SK-N-SH (cell line): ENCODE data around the gene OAS1. TPM values are rescaled to one million over a fixed set of nuclear protein-coding genes. Genes with fewer than 3 reads are reported as not detected.

Source experiments
- CTCF ChIA-PET: fragments of 300-600, 350-600 bp; formaldehyde crosslinking; extraction: SDS; loops from one replicate; lab custom pipeline; 2021; lab: Yijun Ruan, JAX
- POLR2A ChIA-PET: fragments of 350-600 bp; sonication (Branson Sonifier 250); formaldehyde crosslinking; extraction: SDS; loops from one replicate; lab custom pipeline; 2020; ENCODE audit warnings: antibody characterized with exemption, inconsistent platforms; lab: Yijun Ruan, JAX
- DNase-seq: peaks from one replicate; pipeline ENCODE4 v3.0.0; 2012
- H2AFZ ChIP-seq: fragments of 200-600 bp; sonication (generic); 2 replicates; pipeline ENCODE4 v1.8.1; 2016; ENCODE audit warnings: antibody characterized with exemption, mild to moderate bottlenecking, low read depth
- H3F3A ChIP-seq: fragments of 200-600 bp; sonication (generic); replicated peaks from 2 replicates; pipeline ENCODE3; 2016; ENCODE audit warnings: antibody characterized with exemption, mild to moderate bottlenecking; ENCODE audit not compliant: insufficient read depth
- H3K27ac ChIP-seq, 2 experiments: fragments of 200-500 bp in 1 of 2; fragments of 200-600 bp in 1 of 2; sonication (Bioruptor generic) in 1 of 2; sonication (generic), shearing (Covaris generic) in 1 of 2; 2 replicates each; pipeline versions ENCODE4 v1.5.1 to v1.6.1; 2014 to 2016; ENCODE audit warnings: low read depth in 2 of 2, inconsistent platforms in 1 of 2, low read length in 1 of 2, mild to moderate bottlenecking in 1 of 2, mixed read lengths in 1 of 2
- H3K27me3 ChIP-seq: fragments of 200-600 bp; sonication (generic), shearing (Covaris generic); 2 replicates; pipeline ENCODE4 v1.6.1; 2016; ENCODE audit warnings: mixed run types; ENCODE audit not compliant: insufficient read depth
- H3K36me3 ChIP-seq, 2 experiments: fragments of 200-500 bp in 1 of 2; fragments of 200-600 bp in 1 of 2; sonication (Bioruptor generic) in 1 of 2; sonication (generic) in 1 of 2; replicated peaks in 1 of 2; 2 replicates each; pipeline versions ENCODE3 to v1.5.1; 2014 to 2016; ENCODE audit warnings: low read length in 1 of 2, mild to moderate bottlenecking in 1 of 2; ENCODE audit not compliant: insufficient read depth in 2 of 2, control insufficient read depth in 1 of 2
- H3K4me1 ChIP-seq, 2 experiments: fragments of 200-500 bp in 1 of 2; fragments of 200-600 bp in 1 of 2; sonication (Bioruptor generic) in 1 of 2; sonication (generic), shearing (Covaris generic) in 1 of 2; 2 replicates each; pipeline versions ENCODE4 v1.5.1 to v1.6.1; 2014 to 2016; ENCODE audit warnings: low read depth in 1 of 2, low read length in 1 of 2, mixed run types in 1 of 2; ENCODE audit not compliant: insufficient read depth in 2 of 2, control insufficient read depth in 1 of 2
- H3K4me2 ChIP-seq: fragments of 200-600 bp; sonication (generic), shearing (Covaris generic); 2 replicates; pipeline ENCODE4 v1.6.1; 2017; ENCODE audit warnings: mixed run types
- H3K4me3 ChIP-seq, 2 experiments: fragments of 200-500 bp in 1 of 2; fragments of 200-600 bp in 1 of 2; sonication (Bioruptor generic) in 1 of 2; sonication (generic), shearing (Covaris generic) in 1 of 2; 2 replicates each; pipeline versions ENCODE4 v1.5.1 to v1.8.1; 2014 to 2016; ENCODE audit warnings: low read depth in 2 of 2, inconsistent platforms in 1 of 2, low read length in 1 of 2, mild to moderate bottlenecking in 1 of 2, mixed read lengths in 1 of 2, moderate library complexity in 1 of 2
- H3K79me2 ChIP-seq: fragments of 200-600 bp; sonication (generic); 2 replicates; pipeline ENCODE4 v1.8.1; 2017; ENCODE audit warnings: mild to moderate bottlenecking; ENCODE audit not compliant: insufficient read depth
- H3K9ac ChIP-seq: fragments of 200-600 bp; sonication (generic); 2 replicates; pipeline ENCODE4 v1.6.1; 2017; ENCODE audit warnings: mixed run types
- H3K9me2 ChIP-seq: fragments of 200-600 bp; sonication (generic); 2 replicates; pipeline ENCODE4 v1.6.1; 2017; ENCODE audit warnings: mixed run types
- H3K9me3 ChIP-seq: fragments of 200-600 bp; sonication (generic); 2 replicates; pipeline ENCODE4 v1.6.1; 2017; ENCODE audit warnings: mixed run types, mild to moderate bottlenecking, moderate library complexity
- H4K20me1 ChIP-seq: fragments of 200-600 bp; sonication (generic); 2 replicates; pipeline ENCODE4 v1.6.1; 2017; ENCODE audit warnings: mild to moderate bottlenecking, mixed run types; ENCODE audit not compliant: insufficient read depth
- CHD2 ChIP-seq: fragments of 150-350 bp; IDR thresholded peaks from 2 replicates; pipeline ENCODE4 v1.6.1; 2018; ENCODE audit warnings: low read length; ENCODE audit not compliant: partially characterized antibody
- ELF1 ChIP-seq: IDR thresholded peaks from 2 replicates; pipeline ENCODE4 v1.4.0; 2012
- EP300 ChIP-seq, 2 experiments: IDR thresholded peaks; 2 replicates each; pipeline versions ENCODE4 v1.4.0 to v1.6.1; 2012; ENCODE audit warnings: borderline replicate concordance in 1 of 2, low read depth in 1 of 2, low read length in 1 of 2
- EZH2phosphoT487 ChIP-seq: fragments of 200-600 bp; sonication (generic); IDR thresholded peaks from 2 replicates; pipeline ENCODE4 v1.6.1; 2017; ENCODE audit warnings: low read depth, mixed run types, mild to moderate bottlenecking, antibody characterized with exemption, moderate library complexity, borderline replicate concordance
- FOSL2 ChIP-seq: IDR thresholded peaks from 2 replicates; pipeline ENCODE4 v1.4.0; 2012; ENCODE audit warnings: low read depth, mild to moderate bottlenecking, moderate library complexity, borderline replicate concordance
- FOXJ3 ChIP-seq: sonication (generic); formaldehyde crosslinking; IDR thresholded peaks from 2 replicates; pipeline ENCODE4 v1.5.1; 2020; ENCODE audit warnings: mild to moderate bottlenecking, missing genetic modification reagents
- FOXM1 ChIP-seq: IDR thresholded peaks from 2 replicates; pipeline ENCODE4 v1.4.0; 2012; ENCODE audit warnings: low read depth, mild to moderate bottlenecking
- GATA2 ChIP-seq: sonication (generic); formaldehyde crosslinking; IDR thresholded peaks from 2 replicates; pipeline ENCODE4 v1.5.0; 2020; ENCODE audit warnings: mild to moderate bottlenecking, missing genetic modification reagents
- MXI1 ChIP-seq: IDR thresholded peaks from 2 replicates; pipeline ENCODE4 v1.6.1; 2012; ENCODE audit warnings: mild to moderate bottlenecking, low read depth, low read length, improper control_type of control experiment
- NFIC ChIP-seq: IDR thresholded peaks from 2 replicates; pipeline ENCODE4 v1.4.0; 2012; ENCODE audit warnings: borderline replicate concordance
- NRF1 ChIP-seq: IDR thresholded peaks from 2 replicates; pipeline ENCODE4 v1.6.1; 2012; ENCODE audit warnings: low read depth, mild to moderate bottlenecking, low read length
- RAD21 ChIP-seq: IDR thresholded peaks from 2 replicates; pipeline ENCODE4 v1.6.1; 2012; ENCODE audit warnings: mild to moderate bottlenecking, low read length
- RCOR1 ChIP-seq: fragments of 150-350 bp; IDR thresholded peaks from 2 replicates; pipeline ENCODE4 v1.6.1; 2017; ENCODE audit warnings: antibody characterized with exemption, low read length
- RFX5 ChIP-seq: IDR thresholded peaks from 2 replicates; pipeline ENCODE4 v1.6.1; 2012; ENCODE audit warnings: mild to moderate bottlenecking, improper control_type of control experiment, low read length
- RXRA ChIP-seq: IDR thresholded peaks from 2 replicates; pipeline ENCODE4 v1.4.0; 2012; ENCODE audit warnings: low read depth, mild to moderate bottlenecking, borderline replicate concordance
- SMC3 ChIP-seq: IDR thresholded peaks from 2 replicates; pipeline ENCODE4 v1.6.1; 2012; ENCODE audit warnings: low read depth, low read length, improper control_type of control experiment
- TCF12 ChIP-seq: IDR thresholded peaks from 2 replicates; pipeline ENCODE4 v1.4.0; 2012
- YY1 ChIP-seq: IDR thresholded peaks from 2 replicates; pipeline ENCODE4 v1.4.0; 2012; ENCODE audit warnings: low read depth, mild to moderate bottlenecking
- WGBS: methylation state at CpG from one replicate; pipeline ENCODE4 v1.1.6; 2017; ENCODE audit warnings: low lambda C conversion rate; 5-methylcytosine and 5-hydroxymethylcytosine counted together
- polyA plus RNA-seq, 3 experiments: library from polyadenylated mRNA; depleted of rRNA; stranded (reverse); fragments of >200 nt; gene quantifications; 2 replicates each; pipeline ENCODE4 v1.2.3, GENCODE V29; 2012
- TF ChIP-seq, protein P1 (sequence below): fragments of 150-350 bp; IDR thresholded peaks from 2 replicates; pipeline ENCODE4 v1.6.1; 2017; ENCODE audit warnings: antibody characterized with exemption, low read length, low read depth, borderline replicate concordance
- TF ChIP-seq, protein P2 (sequence below): IDR thresholded peaks from 2 replicates; pipeline ENCODE4; 2012
- TF ChIP-seq, protein P3 (sequence below): fragments of 150-350 bp; IDR thresholded peaks from 2 replicates; pipeline ENCODE4 v1.6.1; 2016; ENCODE audit warnings: mild to moderate bottlenecking, low read depth, low read length
- TF ChIP-seq, protein P4 (sequence below): IDR thresholded peaks from 2 replicates; pipeline ENCODE4 v1.4.0; 2012; ENCODE audit warnings: low read depth, borderline replicate concordance

Gene OAS1
- polyA plus RNA-seq, 1 of the 3 experiments (the other 2 are of a cell fraction) = 1.1 TPM

DNA sequence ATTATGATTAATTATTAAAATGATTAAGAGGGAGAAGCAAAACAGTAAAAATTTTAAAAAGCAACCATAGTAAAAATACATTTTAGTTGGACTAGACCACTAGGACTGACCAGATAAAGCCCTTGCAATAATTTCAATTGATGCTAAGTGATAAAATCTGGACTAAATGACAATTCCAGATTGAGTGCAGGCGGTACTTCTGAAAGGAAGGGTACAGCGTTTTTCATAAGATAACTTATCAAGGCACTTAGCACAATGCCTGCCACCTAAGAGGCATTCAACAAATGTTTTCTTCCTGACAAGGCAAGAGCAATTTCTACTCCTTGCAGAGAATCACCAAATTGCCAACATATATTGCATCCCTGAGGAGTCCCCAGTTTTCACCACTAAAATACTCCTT lies 37.7 kb upstream of the OAS1 start:
- whole genome bisulfite sequencing = 34% methylated on average over 2 of the region's 2 CpGs
- no peak overlapping the region for H3K4me3 ChIP-seq
- TF ChIP-seq GATA2 (CRISPR knock-in tag) (peak; percentile 79), FOXM1 (no peak), RAD21 (peak; percentile 28; the same call in 1 of the 2 replicates), RCOR1 (peak; percentile 47; the same call in 1 of the 2 replicates), EP300 (IDR thresholded peaks at IDR 0.05; ENCODE audit: borderline replicate concordance in 1 of 2, low read depth in 1 of 2, low read length in 1 of 2) (peak in 1 of 2 experiments; percentile 59; a peak in 1 of 4 replicates)
- TF ChIP-seq, all 33 proteins: peak for 4
- Histone ChIP-seq H4K20me1 (no peaks in the 10 kb centered on the region), H3K4me1 (peaks cover 0 to 7% of the 10 kb centered on the region in 2 experiments; a peak in 2 of 4 replicates), H3K9me3 (no peaks in the 10 kb centered on the region), H2AFZ (no peak overlapping the region), H3K79me2 (no peaks in the 10 kb centered on the region), H3K27me3 (no peaks in the 10 kb centered on the region), H3K27ac (peak overlapping the region in 1 of 2 experiments; percentile 81; a peak in 2 of 4 replicates), H3K4me2 (no peak overlapping the region), H3K9ac (no peak overlapping the region), H3F3A (no peaks in the 10 kb centered on the region), H3K9me2 (no peaks in the 10 kb centered on the region), H3K36me3 (peaks cover 0 to 3% of the 10 kb centered on the region in 2 experiments)
- DNase-seq = peak; percentile 43
- POLR2A ChIA-PET = no interaction called here
- CTCF ChIA-PET = interaction anchor here (1.0 kb wide), 1 partner anchor 12 kb away, joined by 3 read pairs; no protein-coding TSS in a partner anchor

DNA sequence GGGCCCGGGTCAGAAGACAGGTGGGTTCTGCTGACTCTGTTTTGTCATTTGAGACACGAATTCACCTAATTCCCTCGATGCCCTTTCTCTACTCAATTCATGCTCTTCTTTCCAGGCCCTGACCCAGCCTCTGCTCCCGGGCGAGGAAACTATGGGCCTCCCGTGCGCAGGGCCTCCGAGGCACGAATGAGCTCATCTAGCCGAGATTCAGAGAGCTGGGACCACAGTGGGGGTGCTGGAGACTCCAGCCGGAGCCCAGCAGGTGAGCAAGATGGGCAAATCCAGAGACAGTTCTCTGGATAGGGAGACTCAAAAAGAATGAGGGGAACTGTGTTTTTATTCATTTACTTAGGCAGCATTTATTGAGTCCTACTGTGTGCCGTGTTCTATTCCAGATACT lies 37.0 kb upstream of the OAS1 start:
- Histone ChIP-seq H3K4me3 (no peak overlapping the region), H3K9ac (no peak overlapping the region), H3K4me2 (no peak overlapping the region), H2AFZ (no peak overlapping the region), H3F3A (no peaks in the 10 kb centered on the region), H3K79me2 (no peaks in the 10 kb centered on the region), H4K20me1 (no peaks in the 10 kb centered on the region), H3K4me1 (peaks cover 0 to 7% of the 10 kb centered on the region in 2 experiments; a peak in 2 of 4 replicates), H3K9me2 (no peaks in the 10 kb centered on the region), H3K27ac (peak overlapping the region in 1 of 2 experiments; percentile 81; a peak in 2 of 4 replicates), H3K9me3 (no peaks in the 10 kb centered on the region), H3K36me3 (peaks cover 0 to 3% of the 10 kb centered on the region in 2 experiments), H3K27me3 (no peaks in the 10 kb centered on the region)
- ChIA-PET CTCF (interaction anchor here (1.0 kb wide), 1 partner anchor 13 kb away, joined by 3 read pairs; no protein-coding TSS in a partner anchor), POLR2A (no interaction called here)
- DNase-seq = no peak
- WGBS = 48% methylated on average over 12 of the region's 12 CpGs
- TF ChIP-seq MXI1 (no peak), NFIC (no peak), NRF1 (no peak), FOXJ3 (CRISPR knock-in tag) (no peak), TCF12 (no peak), ELF1 (no peak), SMC3 (no peak), GATA2 (CRISPR knock-in tag) (no peak), YY1 (no peak), EZH2phosphoT487 (no peak), EP300 (IDR thresholded peaks at IDR 0.05; ENCODE audit: borderline replicate concordance in 1 of 2, low read depth in 1 of 2, low read length in 1 of 2) (no peak), CHD2 (no peak), RXRA (no peak), RFX5 (no peak), FOSL2 (no peak), RAD21 (no peak)
- TF ChIP-seq, protein P1, sequence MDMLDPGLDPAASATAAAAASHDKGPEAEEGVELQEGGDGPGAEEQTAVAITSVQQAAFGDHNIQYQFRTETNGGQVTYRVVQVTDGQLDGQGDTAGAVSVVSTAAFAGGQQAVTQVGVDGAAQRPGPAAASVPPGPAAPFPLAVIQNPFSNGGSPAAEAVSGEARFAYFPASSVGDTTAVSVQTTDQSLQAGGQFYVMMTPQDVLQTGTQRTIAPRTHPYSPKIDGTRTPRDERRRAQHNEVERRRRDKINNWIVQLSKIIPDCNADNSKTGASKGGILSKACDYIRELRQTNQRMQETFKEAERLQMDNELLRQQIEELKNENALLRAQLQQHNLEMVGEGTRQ = no peak
- TF ChIP-seq, protein P2, sequence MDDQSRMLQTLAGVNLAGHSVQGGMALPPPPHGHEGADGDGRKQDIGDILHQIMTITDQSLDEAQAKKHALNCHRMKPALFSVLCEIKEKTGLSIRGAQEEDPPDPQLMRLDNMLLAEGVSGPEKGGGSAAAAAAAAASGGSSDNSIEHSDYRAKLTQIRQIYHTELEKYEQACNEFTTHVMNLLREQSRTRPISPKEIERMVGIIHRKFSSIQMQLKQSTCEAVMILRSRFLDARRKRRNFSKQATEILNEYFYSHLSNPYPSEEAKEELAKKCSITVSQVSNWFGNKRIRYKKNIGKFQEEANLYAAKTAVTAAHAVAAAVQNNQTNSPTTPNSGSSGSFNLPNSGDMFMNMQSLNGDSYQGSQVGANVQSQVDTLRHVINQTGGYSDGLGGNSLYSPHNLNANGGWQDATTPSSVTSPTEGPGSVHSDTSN = no peak
- TF ChIP-seq, protein P3, sequence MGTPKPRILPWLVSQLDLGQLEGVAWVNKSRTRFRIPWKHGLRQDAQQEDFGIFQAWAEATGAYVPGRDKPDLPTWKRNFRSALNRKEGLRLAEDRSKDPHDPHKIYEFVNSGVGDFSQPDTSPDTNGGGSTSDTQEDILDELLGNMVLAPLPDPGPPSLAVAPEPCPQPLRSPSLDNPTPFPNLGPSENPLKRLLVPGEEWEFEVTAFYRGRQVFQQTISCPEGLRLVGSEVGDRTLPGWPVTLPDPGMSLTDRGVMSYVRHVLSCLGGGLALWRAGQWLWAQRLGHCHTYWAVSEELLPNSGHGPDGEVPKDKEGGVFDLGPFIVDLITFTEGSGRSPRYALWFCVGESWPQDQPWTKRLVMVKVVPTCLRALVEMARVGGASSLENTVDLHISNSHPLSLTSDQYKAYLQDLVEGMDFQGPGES = no peak
- TF ChIP-seq, protein P4, sequence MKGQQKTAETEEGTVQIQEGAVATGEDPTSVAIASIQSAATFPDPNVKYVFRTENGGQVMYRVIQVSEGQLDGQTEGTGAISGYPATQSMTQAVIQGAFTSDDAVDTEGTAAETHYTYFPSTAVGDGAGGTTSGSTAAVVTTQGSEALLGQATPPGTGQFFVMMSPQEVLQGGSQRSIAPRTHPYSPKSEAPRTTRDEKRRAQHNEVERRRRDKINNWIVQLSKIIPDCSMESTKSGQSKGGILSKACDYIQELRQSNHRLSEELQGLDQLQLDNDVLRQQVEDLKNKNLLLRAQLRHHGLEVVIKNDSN = no peak
